A172 (cell line): Measurements from ENCODE around the gene PIP5K1C. TPM values are rescaled to one million over a fixed set of nuclear protein-coding genes. Genes with fewer than 3 reads are reported as not detected.
A peak's percentile ranks its signal among the peaks of the same experiment; 100 is the strongest.
"Not testable (repeated sequence)": the region's sequence is repeated elsewhere in the genome, so short reads cannot be mapped to it uniquely, and the experiment has no call there.

ENCODE experiments used
- DNase-seq: peaks from one replicate; pipeline ENCODE4 v3.0.0-alpha.2; 2015; ENCODE audit warnings: low spot score
- total RNA-seq: library from RNA; depleted of rRNA; stranded (reverse); fragments of >200 nt; shearing (Covaris generic); gene quantifications from 2 replicates; pipeline ENCODE4 v1.2.3, GENCODE V29; 2014

The PIP5K1C gene
- total RNA-seq, 1 experiment from 2014 or later: 18.8 TPM

DNA sequence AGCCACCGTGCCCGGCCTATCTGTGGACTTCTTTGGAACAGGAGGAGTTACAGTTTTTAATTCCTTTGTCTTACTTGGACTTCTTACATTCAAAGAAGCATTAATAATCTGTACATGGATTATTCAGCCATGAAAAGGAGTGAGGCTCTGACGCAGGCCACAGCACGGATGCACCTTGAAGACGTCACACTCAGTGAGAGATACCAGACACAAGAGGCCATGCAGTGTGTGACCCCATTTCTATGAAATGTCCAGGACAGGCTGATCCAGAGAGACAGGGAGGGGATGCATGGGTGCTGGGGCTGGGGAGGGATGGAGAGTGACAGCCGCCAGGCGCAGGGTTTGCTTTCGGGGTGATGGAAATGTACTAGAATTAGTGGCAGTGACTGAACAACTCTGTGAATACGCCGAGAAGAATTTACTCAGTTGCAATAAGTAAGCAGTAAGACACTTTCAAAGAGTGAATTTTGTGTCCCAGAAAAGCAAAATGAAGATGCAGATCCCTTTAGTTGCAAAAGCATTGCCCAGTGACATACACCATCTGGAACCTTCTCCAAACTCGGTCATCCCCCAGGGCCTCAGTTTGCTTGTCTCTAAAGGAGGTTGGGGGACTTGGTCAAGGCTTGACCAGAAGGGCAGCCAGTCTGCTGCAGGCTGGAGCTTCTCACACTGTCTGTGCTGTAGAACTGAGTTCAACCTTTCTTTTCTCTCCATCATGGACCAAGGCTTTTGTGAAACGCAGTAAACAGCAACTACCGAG, 25.3 kb downstream of the PIP5K1C start:
- DNase-seq: no peak

DNA sequence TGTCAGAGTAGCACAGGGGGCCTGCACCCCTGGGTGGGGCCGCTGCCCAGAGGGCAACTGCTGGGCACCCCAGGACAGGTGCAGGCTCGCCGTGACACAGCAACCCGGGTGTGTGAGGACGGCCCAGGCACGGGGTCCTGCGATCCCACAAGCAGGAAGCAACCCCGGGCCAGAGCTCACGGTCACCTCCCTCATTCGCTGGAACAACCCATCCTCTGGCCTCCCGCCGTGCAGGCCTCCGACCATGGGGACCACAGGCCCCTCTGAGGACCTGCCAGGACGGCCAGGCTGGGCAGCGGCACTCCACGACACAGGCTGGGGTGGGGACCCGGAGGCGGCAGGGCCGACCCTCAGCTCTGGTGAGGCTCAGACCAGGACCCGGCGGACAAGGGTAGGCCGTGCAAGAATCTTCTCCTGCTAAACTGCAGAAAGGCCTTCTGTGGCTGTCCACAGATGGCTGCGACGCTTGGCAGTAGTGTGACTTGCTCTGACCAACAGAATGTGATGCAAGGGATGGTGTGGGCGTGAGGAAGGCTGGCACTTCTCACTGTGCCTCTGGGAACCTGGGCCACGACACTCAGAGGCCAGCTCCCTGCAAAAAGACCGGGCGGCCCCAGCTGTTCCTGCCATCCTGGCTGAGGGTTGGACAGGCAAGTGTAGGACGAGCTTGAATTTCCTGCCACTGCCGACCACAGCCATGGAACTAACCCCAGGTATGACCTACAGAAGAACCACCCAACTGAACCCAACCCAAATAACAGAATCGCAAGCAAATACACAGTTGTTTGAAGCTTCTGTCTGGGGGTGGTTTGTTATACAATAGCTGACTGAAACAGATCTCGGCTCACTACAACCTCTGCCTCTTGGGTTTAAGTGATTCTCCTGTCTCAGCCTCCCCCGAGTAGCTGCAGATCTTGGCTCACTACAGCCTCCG, 26.5 kb downstream of the PIP5K1C start:
- DNase-seq: no peak

DNA sequence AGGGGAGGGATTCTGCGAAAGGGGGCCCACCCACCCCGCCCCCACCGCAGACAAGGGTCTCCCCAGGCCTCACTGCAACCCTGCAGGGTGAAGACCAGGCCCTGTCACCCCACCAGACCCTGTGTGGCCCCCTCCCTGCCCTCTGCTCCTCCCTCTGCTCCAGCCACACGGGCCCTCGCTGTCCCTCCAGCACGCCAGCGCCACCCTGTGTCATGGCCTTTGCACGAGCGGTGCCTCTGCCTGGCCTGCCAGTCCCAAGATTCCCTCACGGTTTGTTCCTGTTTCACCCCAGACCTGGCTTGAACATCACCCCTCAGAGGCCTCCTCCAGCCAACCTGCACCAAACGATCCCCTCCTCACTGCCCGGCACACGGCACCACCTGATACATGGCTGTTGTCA, 27.3 kb downstream of the PIP5K1C start:
- DNase-seq: no peak

DNA sequence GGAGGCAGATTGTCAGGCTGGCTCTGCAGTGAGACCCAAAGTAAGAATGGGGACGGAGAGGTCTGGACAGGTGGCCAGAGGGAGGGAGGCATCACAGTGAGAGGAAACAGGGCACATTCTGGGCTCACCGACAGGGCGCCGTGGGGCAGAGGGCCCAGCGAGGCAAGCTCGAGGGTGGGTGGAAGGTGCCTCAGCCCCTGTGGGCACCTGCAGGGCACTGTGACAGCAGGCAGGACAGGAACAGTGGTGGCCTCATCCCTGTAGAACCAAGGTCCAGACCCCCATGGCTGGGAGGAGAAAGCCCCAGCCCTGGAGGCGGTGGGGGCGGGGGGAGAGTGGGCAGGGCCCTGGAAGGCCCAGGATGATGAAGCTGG, 27.7 kb downstream of the PIP5K1C start:
- DNase-seq: no peak

DNA sequence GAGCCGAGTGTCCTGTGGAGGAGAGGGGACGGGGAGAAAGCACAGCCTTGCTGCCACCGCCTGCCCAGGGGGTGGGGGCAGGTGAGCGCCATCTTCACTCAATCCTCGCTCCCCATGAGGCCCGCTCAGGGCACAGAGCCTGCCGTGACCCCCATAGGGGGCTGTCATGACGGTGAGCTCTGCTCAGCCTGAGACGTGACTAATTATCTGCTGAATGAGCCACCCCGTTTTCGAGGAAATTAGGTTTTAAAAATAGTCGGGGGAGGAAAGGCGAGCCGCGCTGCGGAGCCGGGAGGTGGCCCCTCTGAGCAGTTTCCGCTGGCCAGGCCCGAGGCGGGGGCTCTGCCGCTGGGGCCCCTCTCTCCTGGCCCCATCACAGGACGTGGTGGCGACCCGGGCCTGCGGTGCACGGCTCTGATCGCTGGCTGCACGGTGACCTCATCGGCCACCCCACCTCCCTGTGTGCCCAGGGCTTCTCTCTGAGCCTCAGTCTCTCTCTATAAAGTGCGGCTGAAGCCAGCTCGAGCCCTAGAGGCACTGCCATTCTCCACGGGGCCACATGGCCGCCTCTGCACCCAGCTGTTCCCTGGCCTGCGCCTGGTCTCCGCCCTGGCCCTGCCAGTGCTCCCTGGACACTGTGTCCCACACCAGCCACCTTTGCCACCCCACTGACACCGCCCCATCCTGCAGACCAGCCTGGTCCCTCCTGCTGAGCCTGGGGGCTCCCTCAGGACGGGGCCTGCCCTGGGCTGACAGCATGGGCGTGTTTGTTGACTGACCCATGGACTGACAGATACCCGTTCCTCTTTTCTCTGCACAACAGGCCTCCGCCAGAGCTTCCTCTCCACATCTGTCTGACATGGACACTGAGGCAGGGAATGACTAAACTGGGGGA, 28.3 kb downstream of the PIP5K1C start:
- no peak for DNase-seq

DNA sequence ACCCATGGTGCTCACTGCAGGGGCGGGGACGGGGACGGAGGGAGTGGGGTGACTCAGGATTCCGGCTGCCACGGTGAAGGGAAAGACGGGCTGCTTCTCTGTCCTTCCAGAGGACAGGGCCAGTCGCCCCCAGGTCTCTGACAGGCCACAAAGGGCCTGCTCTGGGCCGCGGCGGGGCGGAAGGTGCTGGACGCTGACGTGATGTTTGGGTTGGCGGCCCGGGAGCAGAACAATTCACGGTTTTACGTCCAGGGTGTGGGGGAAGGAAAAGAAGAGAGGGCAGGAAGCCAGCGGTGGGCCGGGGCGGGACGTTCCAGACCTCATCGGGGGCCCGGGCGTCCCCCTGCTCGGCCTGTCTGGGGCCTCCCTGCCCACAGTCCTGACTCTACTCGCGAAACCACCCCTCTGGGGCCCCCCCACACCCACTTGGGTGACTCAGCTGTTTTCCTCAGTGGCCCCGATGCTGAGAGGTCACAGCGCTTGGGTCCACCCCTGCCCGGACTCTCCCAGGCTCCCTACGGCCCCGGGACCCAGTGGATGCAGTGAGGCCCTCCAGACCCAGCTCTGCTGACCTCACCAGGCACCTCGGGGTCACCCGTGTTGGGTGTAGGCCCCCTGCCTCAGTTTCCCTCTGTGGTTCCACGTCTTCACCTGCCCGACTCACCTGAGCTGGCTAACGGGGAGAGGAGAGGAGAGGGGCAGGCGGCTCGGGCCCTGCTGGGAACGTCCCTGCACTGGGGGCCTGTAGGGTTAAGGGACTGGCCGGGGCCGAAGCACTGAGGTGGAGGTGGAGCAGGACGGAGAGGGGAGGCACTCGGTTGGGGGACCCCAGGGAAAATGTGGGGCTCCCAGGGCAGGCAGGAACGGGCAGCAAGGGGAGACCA, 29.2 kb downstream of the PIP5K1C start:
- DNase-seq: peak; percentile 43

DNA sequence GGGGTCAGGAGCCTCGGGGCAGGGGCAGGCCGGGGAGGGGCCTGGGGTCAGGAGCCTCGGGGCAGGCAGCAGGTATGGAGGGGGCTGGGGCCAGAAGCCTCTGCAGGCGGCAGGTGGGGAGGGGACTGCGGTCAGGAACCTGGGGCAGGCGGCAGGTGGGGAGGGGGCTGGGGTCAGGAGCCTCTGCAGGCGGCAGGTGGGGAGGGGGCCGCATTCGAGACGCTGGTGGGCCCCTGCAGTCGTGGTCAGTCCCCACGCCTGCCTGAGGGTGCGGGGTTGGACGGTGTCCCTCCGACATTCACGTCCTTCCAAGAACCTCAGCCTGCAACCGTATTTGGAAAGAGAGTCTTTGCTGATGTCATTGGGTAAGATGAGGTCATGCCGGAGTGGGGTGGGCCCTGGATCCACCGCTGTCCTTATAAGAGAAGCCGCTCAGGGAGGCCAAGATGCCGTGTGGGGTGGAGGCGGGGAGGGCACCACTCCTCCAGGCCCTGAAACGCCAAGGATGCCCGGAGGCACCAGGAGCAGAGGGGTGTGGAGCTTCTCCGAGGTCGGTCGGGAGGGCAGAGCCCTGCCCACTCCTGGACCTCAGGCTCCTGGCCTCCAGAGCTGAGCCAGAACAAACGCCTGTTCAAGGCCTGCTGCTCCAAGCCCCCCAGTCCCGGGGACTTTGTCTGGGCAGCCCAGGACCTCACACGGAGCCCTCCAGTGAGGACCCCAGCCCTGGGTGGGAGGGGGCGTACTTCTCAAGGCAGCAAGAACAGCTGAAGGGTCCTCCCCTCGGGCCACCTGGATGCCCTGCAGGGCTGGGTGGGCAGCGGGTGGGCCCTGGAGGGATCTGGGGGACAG, 30.1 kb downstream of the PIP5K1C start:
- peak; percentile 88 for DNase-seq

DNA sequence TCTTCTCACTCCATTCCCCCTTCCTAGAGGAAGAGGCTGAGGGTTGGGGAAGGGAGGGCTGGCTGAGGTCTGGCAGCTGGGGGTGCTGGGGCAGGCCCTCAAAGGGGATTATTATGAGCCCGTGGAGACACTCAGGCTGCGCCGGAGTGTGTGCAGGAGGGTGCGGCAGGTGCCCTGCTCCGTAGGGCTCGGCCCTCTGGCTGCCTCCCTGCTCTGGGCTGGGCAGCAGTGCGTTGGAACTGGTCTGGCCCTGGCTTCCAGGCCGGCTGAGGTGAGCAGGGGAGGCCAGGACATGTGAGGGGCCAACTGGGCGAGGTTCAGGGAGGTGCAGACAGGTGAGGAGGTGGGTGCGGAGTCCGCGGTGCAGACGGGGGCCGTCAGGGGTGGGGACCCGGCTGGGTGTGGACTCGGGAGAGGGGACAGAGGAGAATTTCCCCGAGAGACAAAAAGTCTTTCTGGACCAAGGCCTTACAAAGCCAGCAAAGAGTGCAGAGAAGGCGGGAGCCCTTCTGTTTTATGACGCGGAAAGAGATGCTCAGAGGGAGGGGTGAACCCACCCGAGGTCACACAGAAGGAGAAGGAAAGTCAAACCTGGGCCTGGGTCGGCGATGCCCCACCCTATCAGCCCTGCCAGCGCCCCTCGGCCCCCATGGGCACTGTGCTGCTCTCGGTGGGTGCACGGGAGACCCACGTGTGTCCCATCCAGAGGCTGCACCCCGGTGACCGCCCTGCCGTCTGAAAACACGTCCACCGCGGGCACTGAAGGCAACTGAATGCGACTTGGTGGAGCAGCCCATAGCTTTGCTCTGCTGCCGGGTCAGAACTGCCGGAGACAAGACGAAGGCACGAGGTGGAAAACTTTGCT, 31.0 kb downstream of the PIP5K1C start:
- DNase-seq: no peak

DNA sequence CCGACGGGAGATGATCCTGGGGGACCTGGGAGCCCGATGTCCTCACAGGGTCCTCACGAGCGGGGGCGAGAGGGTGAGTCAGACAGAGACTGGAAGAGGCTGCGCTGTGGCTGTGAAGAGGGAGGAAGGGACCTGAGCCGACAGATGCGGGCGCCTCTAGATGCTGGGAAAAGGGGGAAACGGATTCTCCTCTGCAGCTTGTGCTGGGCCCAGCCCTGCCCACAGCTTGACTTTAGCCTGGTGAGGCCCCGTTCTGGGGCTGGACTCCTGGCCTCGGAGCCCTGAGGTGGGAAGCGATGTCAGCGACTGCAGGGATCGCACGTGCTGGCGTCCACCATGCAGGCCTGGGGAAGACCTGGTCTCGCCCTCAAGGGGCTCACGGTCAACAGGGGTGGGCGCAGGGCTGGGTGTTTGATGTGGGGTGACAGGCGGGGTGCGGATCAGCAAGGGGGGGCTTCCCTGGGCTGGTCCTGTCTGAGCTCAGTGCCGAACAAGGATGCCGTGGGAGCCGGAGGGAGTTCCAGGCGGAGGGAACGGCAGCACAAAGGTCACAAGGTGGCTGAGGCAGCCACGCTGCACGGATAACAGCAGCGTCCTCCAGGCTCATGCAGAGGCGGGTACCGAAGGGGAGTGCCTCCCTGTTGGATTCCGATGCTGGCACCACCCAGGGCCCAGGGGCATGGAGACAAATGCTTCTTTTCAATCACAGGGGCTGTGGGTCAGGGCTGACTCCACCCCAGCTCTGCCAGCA, 31.8 kb downstream of the PIP5K1C start:
- no peak for DNase-seq

DNA sequence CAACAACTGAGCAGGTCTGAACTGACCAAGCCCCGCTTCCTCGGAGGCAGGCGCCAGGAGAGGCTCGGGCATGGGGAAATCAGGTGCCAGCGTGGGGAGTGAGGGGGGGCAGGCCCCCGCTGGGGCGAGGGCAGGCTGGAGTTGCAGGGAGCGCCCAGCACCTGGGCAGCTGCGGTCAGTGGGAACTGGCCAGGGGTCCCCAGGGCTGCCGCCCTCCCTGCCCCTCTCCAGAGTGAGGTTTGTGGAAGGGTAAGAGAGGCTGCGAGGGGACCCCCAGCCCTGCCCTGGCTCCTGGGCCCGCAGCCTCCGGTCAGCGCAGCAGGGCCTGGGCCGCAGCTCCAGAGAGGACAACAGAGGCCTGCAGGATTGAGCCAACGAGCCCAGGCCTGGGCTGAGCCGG, 32.5 kb downstream of the PIP5K1C start:
- no peak for DNase-seq

DNA sequence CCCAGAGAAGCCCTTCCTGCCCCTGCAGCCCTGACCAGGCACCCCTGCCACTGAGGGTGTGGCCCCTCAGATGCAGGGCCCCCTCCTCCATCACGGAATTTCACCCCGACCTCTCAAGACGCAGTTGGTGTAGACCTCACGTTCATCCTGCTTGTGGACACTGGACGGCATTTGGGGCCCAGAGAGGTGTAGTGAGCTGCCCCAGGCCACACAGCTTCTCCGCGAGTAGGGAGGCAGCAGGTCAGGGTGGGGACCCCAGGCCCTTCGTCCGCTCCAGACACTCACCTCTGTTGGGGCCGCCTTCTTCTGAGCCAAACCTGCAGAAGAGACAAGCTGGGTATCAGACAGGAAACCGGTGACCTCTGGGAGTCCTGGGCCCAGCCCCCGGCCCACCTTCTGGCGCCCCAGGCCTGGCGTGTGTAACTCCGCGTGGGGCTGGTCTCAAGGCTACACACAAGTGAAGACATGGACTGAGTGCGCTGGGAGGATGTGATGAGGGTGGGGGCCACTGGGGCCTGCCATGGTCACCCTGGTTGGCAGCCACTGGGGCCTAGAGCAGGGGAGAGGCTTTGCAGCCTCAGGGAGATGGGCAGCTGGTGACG, 33.1 kb downstream of the PIP5K1C start:
- no peak for DNase-seq

DNA sequence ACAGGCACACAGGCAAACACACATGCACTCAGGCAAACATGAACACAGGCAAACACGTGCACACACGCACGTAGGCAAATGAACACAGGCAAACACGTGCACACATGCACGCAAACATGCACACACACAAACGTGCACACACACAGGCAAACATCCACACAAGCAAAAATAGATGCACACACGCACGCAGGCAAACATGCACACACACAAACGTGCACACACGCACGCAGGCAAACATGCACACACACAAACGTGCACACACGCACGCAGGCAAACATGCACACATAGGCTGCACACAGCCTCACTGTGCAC, 33.8 kb downstream of the PIP5K1C start:
- DNase-seq: not testable (repeated sequence)

DNA sequence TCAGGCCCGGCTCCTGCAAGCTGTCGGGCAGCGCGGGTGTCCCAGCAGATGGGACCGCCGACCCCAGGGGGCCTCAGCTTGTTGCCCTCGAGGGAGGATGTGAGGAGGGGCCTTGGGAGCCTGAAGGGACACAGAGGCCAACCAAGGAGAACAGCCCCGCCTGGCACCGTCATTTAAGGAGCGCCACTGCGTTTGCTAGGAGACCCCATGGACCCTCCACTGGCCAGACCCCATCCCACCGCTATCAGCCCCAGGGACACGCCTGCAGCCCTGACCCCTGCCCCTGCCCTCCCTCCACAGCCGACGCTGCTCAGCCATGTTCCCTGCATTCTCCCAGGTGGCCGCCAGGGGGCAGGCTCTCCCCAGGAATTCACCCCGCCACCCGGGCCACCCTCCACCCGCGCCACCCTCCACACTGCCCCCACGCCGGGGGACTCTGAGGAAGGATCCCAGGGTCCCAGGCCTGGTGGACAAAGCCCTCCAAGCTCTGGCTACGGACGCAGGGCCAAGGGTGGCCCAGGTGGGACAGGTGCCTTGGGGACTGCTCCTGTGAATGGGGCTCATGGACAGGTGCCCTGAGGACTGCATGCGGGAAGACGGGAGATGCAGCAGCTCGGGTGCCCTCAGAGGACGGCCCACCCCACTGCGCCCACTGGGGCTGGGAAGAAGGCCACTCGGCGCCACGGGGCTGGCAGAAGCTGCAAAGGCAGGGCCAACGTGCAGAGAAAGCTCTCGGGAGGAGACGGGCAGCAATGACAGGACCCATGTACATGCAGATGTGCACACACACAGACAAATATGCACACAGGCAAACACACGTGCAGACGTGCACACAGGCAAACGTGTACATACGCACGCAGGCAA, 34.4 kb downstream of the PIP5K1C start:
- DNase-seq: no peak

DNA sequence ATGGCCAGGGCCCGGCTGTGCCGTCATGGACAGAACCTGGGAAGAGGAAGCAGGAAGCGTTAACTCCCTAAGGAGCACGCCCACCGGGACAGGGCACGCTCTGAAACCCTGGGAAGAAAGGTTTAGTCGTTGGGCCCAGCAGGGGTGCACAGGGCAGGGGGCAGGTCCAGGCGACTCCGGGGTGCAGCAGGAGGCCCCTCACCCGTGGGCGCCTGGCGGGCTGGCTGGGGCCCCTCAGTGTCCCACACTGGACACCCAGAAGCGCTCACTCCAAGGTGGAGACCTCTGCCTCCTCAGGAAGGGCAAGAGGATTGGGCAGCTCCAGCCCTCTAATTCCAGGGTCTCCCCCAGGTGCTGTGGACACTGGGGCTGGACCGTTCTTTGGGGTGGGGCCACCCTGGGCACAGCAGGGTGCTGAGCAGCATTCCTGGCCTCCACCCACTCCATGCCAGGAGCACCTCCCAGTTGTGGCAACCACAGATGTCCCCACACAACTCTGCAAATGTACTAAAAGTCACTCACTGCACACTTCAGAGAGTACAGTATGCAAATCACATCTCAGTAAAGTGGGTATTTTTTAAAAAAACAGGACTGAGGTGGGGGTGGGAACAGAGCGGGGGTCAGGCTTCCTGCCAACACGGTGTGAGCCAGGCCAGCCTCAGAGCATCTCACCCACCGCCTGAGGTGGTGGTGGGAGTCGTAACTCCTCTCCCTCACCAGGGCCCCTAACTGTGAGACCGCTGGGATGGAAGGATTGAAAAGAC, 35.2 kb downstream of the PIP5K1C start:
- DNase-seq: no peak

DNA sequence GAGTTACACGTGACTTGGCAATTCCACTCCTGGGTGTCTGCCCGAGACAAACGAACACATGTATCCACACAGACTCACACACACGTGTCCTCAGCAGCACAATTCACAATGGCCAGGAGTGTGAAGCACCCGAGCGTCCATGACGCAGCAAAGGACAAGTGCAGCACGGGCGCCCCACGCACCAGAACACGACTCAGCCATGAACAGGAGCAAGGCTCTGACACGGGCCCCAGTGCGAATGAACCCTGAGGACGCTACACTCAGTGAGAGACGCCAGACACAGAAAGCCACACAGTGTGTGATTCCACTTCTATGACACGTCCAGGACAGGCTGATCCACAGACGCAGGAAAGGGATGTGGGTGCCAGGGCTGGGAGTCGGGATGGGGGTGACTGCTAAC, 36.4 kb downstream of the PIP5K1C start:
- no peak for DNase-seq
